ENCODE measurements around the gene PRPF6.

PRPF6 gene

DNA sequence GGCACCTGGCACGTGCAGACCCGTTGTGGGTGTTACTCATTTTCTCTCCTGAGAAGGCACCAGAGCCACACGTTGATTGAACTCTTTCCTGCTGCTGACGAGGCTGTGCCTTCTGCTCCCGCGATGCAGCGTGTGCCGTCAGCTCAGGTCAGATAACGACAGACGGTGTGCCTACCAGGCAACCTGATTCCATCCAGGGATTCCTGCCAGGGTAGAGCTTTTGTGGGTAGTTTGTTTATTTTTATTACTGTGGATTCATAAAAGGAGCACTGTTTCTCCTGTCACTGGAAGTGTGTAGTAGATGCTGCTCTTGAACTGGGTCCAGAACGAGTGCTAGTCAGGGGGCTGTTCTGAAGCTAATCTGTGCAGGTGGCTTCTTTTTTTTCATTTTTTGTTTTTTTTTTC lies 20.7 kb downstream of the PRPF6 start:
- no peak for DNase-seq (ENCODE audit: low spot score)
- TF ChIP-seq CTCF (IDR thresholded peaks at IDR 0.05): no peak
- no peak overlapping the region for H3K4me3 ChIP-seq
- no peak overlapping the region for H3K27ac ChIP-seq

- no peak for DNase-seq (ENCODE audit: low spot score)
- TF ChIP-seq CTCF (IDR thresholded peaks at IDR 0.05): no peak
- no peak overlapping the region for H3K27ac ChIP-seq
- no peak overlapping the region for H3K4me3 ChIP-seq
These were observed 23.2 kb downstream of the PRPF6 start for GRCh38 chr20:64003960-64004725.

DNA sequence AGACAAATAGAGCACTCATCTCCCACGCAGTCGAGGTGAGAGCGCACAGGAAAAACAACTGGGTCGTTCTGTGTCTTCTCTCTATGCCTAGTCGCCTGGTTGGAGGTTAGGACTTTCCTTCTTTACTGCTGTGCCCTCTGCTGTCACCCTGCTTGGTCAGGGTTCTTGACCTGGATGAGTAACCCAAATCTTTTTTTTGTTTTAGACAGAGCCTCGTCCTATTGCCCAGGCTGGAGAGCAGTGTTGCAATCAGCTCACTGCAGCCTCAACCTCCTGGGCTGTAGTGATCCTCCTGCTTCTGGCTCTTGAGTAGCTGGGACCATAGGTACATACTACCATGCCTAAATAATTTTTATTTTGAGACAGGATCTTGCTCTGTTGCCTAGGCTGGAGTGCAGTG lies 24.5 kb downstream of the PRPF6 start:
- TF ChIP-seq CTCF (IDR thresholded peaks at IDR 0.05): no peak
- DNase-seq (ENCODE audit: low spot score): no peak
- H3K27ac ChIP-seq: no peak overlapping the region
- H3K4me3 ChIP-seq: no peak overlapping the region

DNA sequence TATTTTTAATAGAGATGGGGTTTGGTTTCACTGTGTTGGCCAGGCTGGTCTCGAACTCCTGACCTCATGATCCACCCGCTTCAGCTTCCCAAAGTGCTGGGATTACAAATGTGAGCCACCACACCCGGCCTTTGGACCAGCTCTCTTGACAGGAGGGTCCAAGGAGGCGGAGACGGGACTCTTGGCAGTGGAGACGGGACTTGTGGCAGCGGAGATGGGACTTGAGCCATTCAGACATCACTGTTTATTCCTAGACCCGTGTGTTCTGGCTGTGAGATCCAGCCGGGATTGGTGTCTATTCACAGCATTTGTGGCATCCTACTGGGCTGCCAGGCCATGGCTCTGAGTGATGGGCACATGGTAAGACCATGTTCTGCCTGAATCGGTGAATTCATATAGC lies 25.6 kb downstream of the PRPF6 start:
- H3K4me3 ChIP-seq: no peak overlapping the region
- DNase-seq (ENCODE audit: low spot score): no peak
- no peak overlapping the region for H3K27ac ChIP-seq
- TF ChIP-seq CTCF (IDR thresholded peaks at IDR 0.05): no peak

DNA sequence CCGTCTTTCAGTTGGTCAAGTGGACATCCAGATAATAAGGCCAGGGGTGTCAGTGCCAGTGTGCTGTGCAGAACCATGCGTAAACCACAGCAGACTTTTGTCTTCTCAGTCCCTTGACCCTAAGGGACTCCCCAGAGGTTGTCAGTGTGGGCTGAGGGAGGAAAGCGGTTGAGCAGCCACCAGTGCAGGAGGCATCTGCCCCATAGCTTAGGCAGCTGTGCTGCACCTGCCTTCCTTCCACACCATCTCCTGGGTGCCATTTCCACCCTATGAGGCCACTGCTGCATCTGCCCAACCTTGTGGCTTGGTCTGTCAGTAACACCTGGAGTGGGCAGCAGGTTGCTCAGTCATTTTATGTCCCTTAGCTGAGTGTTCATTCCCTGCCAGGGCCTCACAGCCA lies 26.0 kb downstream of the PRPF6 start:
- Histone ChIP-seq H3K27ac (no peak overlapping the region), H3K4me3 (no peak overlapping the region)
- DNase-seq (ENCODE audit: low spot score): no peak
- TF ChIP-seq CTCF (IDR thresholded peaks at IDR 0.05): no peak

DNA sequence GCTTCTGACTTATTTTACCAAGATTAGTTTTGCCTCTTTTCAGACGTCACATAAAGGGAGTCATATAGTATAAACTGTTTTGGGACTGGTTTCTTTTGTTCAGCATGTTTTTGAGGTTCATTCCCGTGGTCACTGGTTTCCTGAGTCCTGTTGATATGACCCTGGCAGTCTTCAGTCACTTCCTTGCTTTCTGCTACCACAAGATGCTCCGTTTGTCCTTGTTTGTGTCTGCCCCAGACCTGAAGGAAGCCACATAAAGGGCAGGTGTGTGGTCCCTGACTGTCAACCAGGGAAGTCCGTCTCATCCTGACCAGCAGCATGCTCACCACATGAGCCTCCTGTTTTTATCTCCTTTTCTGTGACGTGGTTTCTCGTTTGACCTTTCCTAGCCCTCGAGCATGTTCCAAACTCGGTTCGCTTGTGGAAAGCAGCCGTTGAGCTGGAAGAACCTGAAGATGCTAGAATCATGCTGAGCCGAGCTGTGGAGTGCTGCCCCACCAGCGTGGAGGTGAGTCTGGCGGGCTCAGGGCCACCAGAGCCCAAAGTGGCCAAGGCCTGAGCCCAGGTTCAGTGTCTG lies 29.0 kb downstream of the PRPF6 start:
- no peak for TF ChIP-seq CTCF (IDR thresholded peaks at IDR 0.05)
- H3K27ac ChIP-seq: no peak overlapping the region
- no peak for DNase-seq (ENCODE audit: low spot score)
- H3K4me3 ChIP-seq: no peak overlapping the region

GRCh38 chr20:64010711-64011237 lies 29.8 kb downstream of the PRPF6 start:
- TF ChIP-seq CTCF (IDR thresholded peaks at IDR 0.05): no peak

More at GRCh38 chr20:64010711-64011237, 29.8 kb downstream of the PRPF6 start:
- H3K27ac ChIP-seq: no peak overlapping the region
- no peak for DNase-seq (ENCODE audit: low spot score)
- H3K4me3 ChIP-seq: no peak overlapping the region
